Hepatocyte (in vitro differentiated cells): ENCODE results near the gene LRRC1. TPM values are rescaled to one million over a fixed set of nuclear protein-coding genes. Genes with fewer than 3 reads are reported as not detected.
A peak's percentile ranks its signal among the peaks of the same experiment; 100 is the strongest.

Experiments used
- DNase-seq: peaks from one replicate; pipeline ENCODE4 v3.0.0-alpha.2; 2016; ENCODE audit warnings: low spot score
- H2AFZ ChIP-seq: fragments of 200-600 bp; sonication (generic); 2 replicates; pipeline ENCODE4 v1.6.0; 2016; ENCODE audit warnings: antibody characterized with exemption, mild to moderate bottlenecking
- H3K27ac ChIP-seq: fragments of 200-600 bp; sonication (generic); 2 replicates; pipeline ENCODE4 v1.5.1; 2016; ENCODE audit warnings: mild to moderate bottlenecking
- H3K27me3 ChIP-seq: fragments of 200-600 bp; sonication (generic); 2 replicates; pipeline ENCODE4 v1.6.1; 2016
- H3K36me3 ChIP-seq: fragments of 200-600 bp; sonication (generic); replicated peaks from 2 replicates; pipeline ENCODE4 v1.5.1; 2016; ENCODE audit warnings: low read depth; ENCODE audit not compliant: insufficient read depth
- H3K4me1 ChIP-seq: fragments of 200-600 bp; sonication (generic); 2 replicates; pipeline ENCODE4 v1.5.1; 2016; ENCODE audit warnings: mild to moderate bottlenecking, moderate library complexity; ENCODE audit not compliant: insufficient read depth
- H3K4me2 ChIP-seq: fragments of 200-600 bp; sonication (generic); 2 replicates; pipeline ENCODE4 v1.6.0; 2016
- H3K4me3 ChIP-seq: fragments of 200-600 bp; sonication (generic); 2 replicates; pipeline ENCODE4 v1.5.1; 2016; ENCODE audit warnings: mild to moderate bottlenecking
- H3K79me2 ChIP-seq: fragments of 200-600 bp; sonication (generic); 2 replicates; pipeline ENCODE4 v1.6.0; 2017; ENCODE audit warnings: mild to moderate bottlenecking
- H3K9me2 ChIP-seq: fragments of 200-600 bp; sonication (generic); replicated peaks from 2 replicates; pipeline ENCODE4 v1.6.0; 2017; ENCODE audit warnings: mild to moderate bottlenecking; ENCODE audit not compliant: insufficient read depth
- H3K9me3 ChIP-seq: fragments of 200-600 bp; sonication (generic); 2 replicates; pipeline ENCODE4 v1.5.1; 2016; ENCODE audit warnings: low read depth, mild to moderate bottlenecking
- H4K20me1 ChIP-seq: fragments of 200-600 bp; sonication (generic); 2 replicates; pipeline ENCODE4 v1.6.0; 2016; ENCODE audit warnings: mild to moderate bottlenecking; ENCODE audit not compliant: insufficient read depth, poor library complexity, severe bottlenecking
- CTCF ChIP-seq: fragments of 200-600 bp; sonication (generic); IDR thresholded peaks from 2 replicates; pipeline ENCODE4 v1.5.1; 2016; ENCODE audit warnings: antibody characterized with exemption, mild to moderate bottlenecking; ENCODE audit not compliant: poor library complexity
- EZH2 ChIP-seq: fragments of 200-600 bp; sonication (generic); IDR thresholded peaks from 2 replicates; pipeline ENCODE4 v1.6.1; 2016; ENCODE audit warnings: antibody characterized with exemption, mild to moderate bottlenecking, borderline replicate concordance
- EZH2phosphoT487 ChIP-seq: fragments of 200-600 bp; sonication (generic); IDR thresholded peaks from one replicate; pipeline ENCODE4 v1.6.1; 2018; ENCODE audit warnings: antibody characterized with exemption, mild to moderate bottlenecking, low read depth, moderate library complexity; ENCODE audit not compliant: unreplicated experiment, severe bottlenecking
- WGBS: methylation state at CpG from one replicate; pipeline ENCODE4 v1.1.6; 2016; ENCODE audit warnings: low lambda C conversion rate; ENCODE audit errors: missing lambda C conversion rate; 5-methylcytosine and 5-hydroxymethylcytosine counted together
- polyA plus RNA-seq: library from polyadenylated mRNA; unstranded; fragments of >200 nt; fragmentation: Nextera tagmentation; extraction: Ambion mirVana; gene quantifications from 2 replicates; pipeline ENCODE4 v1.2.1, GENCODE V29; 2016
- total RNA-seq: library from RNA; depleted of rRNA; stranded (reverse); fragments of >200 nt; gene quantifications from 2 replicates; pipeline ENCODE4 v1.2.3, GENCODE V29; 2014

The LRRC1 gene
- total and polyA plus RNA-seq, 2 experiments from 2014 or later, result 54.3 to 61.4 TPM

- Histone ChIP-seq H3K79me2 (peaks cover 11% of the 10 kb centered on the region), H3K27me3 (no peaks in the 10 kb centered on the region), H3K27ac (peak overlapping the region; percentile 17), H3K9me2 (no peaks in the 10 kb centered on the region), H3K4me1 (peaks cover 18% of the 10 kb centered on the region), H3K9me3 (no peaks in the 10 kb centered on the region), H2AFZ (no peak overlapping the region), H3K4me2 (no peak overlapping the region), H3K36me3 (no peaks in the 10 kb centered on the region), H3K4me3 (no peak overlapping the region), H4K20me1 (no peaks in the 10 kb centered on the region)
- TF ChIP-seq EZH2 (no peak), CTCF (no peak), EZH2phosphoT487 (no peak)
- no peak for DNase-seq
These were observed 101.4 kb downstream of the LRRC1 start for GRCh38 chr6:53896196-53896595.

GRCh38 chr6:53898026-53898795 lies 103.4 kb downstream of the LRRC1 start:
- Histone ChIP-seq H3K27ac (no peak overlapping the region), H2AFZ (no peak overlapping the region), H3K27me3 (no peaks in the 10 kb centered on the region), H3K9me3 (no peaks in the 10 kb centered on the region), H3K4me2 (no peak overlapping the region), H3K4me3 (no peak overlapping the region), H3K36me3 (no peaks in the 10 kb centered on the region), H3K79me2 (peaks cover 11% of the 10 kb centered on the region), H3K4me1 (peaks cover 18% of the 10 kb centered on the region), H4K20me1 (no peaks in the 10 kb centered on the region), H3K9me2 (no peaks in the 10 kb centered on the region)
- no peak for DNase-seq
- WGBS, result 86% methylated on average over 2 of the region's 2 CpGs
- TF ChIP-seq EZH2, result no peak
- no peak for TF ChIP-seq CTCF
- no peak for TF ChIP-seq EZH2phosphoT487

- Histone ChIP-seq H3K36me3 (peaks cover 4% of the 10 kb centered on the region), H4K20me1 (no peaks in the 10 kb centered on the region), H3K4me2 (no peak overlapping the region), H2AFZ (no peak overlapping the region), H3K4me3 (no peak overlapping the region), H3K27me3 (no peaks in the 10 kb centered on the region), H3K27ac (no peak overlapping the region), H3K4me1 (peaks cover 18% of the 10 kb centered on the region), H3K79me2 (peaks cover 11% of the 10 kb centered on the region), H3K9me2 (no peaks in the 10 kb centered on the region), H3K9me3 (no peaks in the 10 kb centered on the region)
- DNase-seq, result no peak
- TF ChIP-seq CTCF (no peak), EZH2phosphoT487 (no peak), EZH2 (no peak)
- 93% methylated on average over 5 of the region's 5 CpGs for WGBS
These were observed 104.7 kb downstream of the LRRC1 start for GRCh38 chr6:53899512-53899911.
